AG04449 (cell line): ENCODE results near the gene AGBL4.

Experiments
- CTCF ChIA-PET: fragments of 350-600 bp; formaldehyde crosslinking; extraction: SDS; loops from one replicate; lab custom pipeline; 2021; ENCODE audit warnings: antibody characterized with exemption; lab: Yijun Ruan, JAX
- POLR2A ChIA-PET: fragments of 400-600, 350-600 bp; formaldehyde crosslinking; extraction: SDS; loops from one replicate; lab custom pipeline; 2020; ENCODE audit warnings: antibody characterized with exemption, inconsistent platforms; lab: Yijun Ruan, JAX
- DNase-seq: peaks from one replicate; pipeline ENCODE4 v3.0.0-alpha.2; 2010; ENCODE audit warnings: low read depth, low spot score
- H3K4me3 ChIP-seq: 2 replicates; pipeline ENCODE4 v1.5.1; 2011; ENCODE audit warnings: low read depth, mild to moderate bottlenecking, control low read depth, low read length
- TF ChIP-seq, protein P1 (sequence below): IDR thresholded peaks from one replicate; pipeline ENCODE4 v1.5.1; 2011; ENCODE audit warnings: mild to moderate bottlenecking, moderate library complexity, low read length, control low read depth, inconsistent platforms; ENCODE audit not compliant: insufficient read depth; ENCODE audit errors: missing control alignments

AGBL4 gene

GRCh38 chr1:48592330-48592729 is 1431.4 kb downstream of the AGBL4 start:
- CTCF ChIA-PET = no interaction called here

GRCh38 chr1:48591181-48591580 is 1432.6 kb downstream of the AGBL4 start:
- H3K4me3 ChIP-seq = no peak overlapping the region
- POLR2A ChIA-PET = no interaction called here
- TF ChIP-seq, protein P1, sequence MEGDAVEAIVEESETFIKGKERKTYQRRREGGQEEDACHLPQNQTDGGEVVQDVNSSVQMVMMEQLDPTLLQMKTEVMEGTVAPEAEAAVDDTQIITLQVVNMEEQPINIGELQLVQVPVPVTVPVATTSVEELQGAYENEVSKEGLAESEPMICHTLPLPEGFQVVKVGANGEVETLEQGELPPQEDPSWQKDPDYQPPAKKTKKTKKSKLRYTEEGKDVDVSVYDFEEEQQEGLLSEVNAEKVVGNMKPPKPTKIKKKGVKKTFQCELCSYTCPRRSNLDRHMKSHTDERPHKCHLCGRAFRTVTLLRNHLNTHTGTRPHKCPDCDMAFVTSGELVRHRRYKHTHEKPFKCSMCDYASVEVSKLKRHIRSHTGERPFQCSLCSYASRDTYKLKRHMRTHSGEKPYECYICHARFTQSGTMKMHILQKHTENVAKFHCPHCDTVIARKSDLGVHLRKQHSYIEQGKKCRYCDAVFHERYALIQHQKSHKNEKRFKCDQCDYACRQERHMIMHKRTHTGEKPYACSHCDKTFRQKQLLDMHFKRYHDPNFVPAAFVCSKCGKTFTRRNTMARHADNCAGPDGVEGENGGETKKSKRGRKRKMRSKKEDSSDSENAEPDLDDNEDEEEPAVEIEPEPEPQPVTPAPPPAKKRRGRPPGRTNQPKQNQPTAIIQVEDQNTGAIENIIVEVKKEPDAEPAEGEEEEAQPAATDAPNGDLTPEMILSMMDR = no peak
- CTCF ChIA-PET = interaction anchor here (1.0 kb wide), 1 partner anchor 87 kb away, joined by 3 read pairs; no protein-coding TSS in a partner anchor
- no peak for DNase-seq

More at GRCh38 chr1:48592330-48592729, 1431.4 kb downstream of the AGBL4 start:
- no peak overlapping the region for H3K4me3 ChIP-seq
- POLR2A ChIA-PET = no interaction called here
- DNase-seq = no peak
- TF ChIP-seq, protein P1 = no peak

- ChIA-PET POLR2A (no interaction called here), CTCF (no interaction called here)
- H3K4me3 ChIP-seq = no peak overlapping the region
- DNase-seq = no peak
- TF ChIP-seq, protein P1 = no peak
Measured at GRCh38 chr1:48588061-48588460, 1435.7 kb downstream of the AGBL4 start.

- ChIA-PET CTCF (interaction anchor here (1.5 kb wide), 1 partner anchor 10 kb away, joined by 4 read pairs; no protein-coding TSS in a partner anchor), POLR2A (no interaction called here)
- DNase-seq = no peak
- TF ChIP-seq, protein P1 = no peak
- no peak overlapping the region for H3K4me3 ChIP-seq
Measured at GRCh38 chr1:48582408-48582807, 1441.3 kb downstream of the AGBL4 start.

DNA sequence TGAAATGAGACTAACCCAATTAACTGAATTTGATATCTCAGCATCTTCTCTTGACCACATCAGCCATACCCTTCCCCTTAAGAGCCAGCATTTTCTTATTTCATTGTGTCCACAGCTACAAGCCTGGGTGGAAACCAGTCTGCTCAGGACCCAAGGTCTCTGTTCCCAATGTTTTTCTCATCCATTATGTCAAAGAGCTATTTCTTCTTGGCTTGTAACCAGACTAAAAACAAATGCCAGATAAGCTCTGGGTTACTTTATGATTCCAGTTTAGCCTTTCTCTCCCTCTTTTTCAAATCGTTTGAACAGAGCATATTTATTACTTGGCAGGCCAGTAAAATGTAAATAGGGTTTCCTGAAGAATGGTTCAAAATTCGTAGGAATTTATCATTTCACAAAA is 1442.5 kb downstream of the AGBL4 start:
- CTCF ChIA-PET = no interaction called here
- H3K4me3 ChIP-seq = no peak overlapping the region
- TF ChIP-seq, protein P1 = no peak
- POLR2A ChIA-PET = no interaction called here
- DNase-seq = no peak

DNA sequence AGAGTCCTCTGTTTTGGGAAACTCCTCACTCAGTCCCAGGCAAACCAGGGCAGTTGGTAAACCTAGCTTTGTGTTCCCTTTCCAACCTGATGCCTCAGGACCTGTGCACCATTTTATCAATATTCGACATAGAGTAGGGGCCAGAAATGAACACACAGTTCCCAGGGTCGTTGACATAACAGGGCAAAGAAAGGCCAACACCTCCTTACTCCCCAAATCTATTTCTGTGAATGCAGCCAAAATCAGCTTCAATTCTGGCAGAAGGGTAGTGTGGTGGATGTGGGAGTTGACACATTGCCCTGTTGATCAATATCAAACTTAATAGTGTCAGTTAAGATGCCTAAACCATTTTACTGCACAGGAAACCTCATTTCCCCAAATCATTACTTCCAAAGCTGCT is 1447.2 kb downstream of the AGBL4 start:
- DNase-seq = no peak

More for the DNA sequence above, 1447.2 kb downstream of the AGBL4 start:
- POLR2A ChIA-PET = no interaction called here
- CTCF ChIA-PET = no interaction called here
- TF ChIP-seq, protein P1 = no peak
- H3K4me3 ChIP-seq = no peak overlapping the region
